Bronchial epithelial cell (primary cell): ENCODE measurements around the gene FOXB1. TPM values are rescaled to one million over a fixed set of nuclear protein-coding genes. Genes with fewer than 3 reads are reported as not detected.

Experiments
- DNase-seq: peaks from one replicate; pipeline ENCODE4 v3.0.0-alpha.2; 2010; ENCODE audit warnings: low read depth
- FAIRE-seq: peaks from 2 replicates; lab custom pipeline; 2011; peaks lifted over from hg19 to GRCh38; lab: Jason Lieb, UNC
- H3K27me3 ChIP-seq: 2 replicates; pipeline ENCODE4 v1.5.1; 2011; ENCODE audit warnings: low read length; ENCODE audit not compliant: control insufficient read depth, insufficient read depth
- H3K36me3 ChIP-seq: 2 replicates; pipeline ENCODE4 v1.5.1; 2011; ENCODE audit warnings: low read length; ENCODE audit not compliant: control insufficient read depth, insufficient read depth
- H3K4me3 ChIP-seq: 2 replicates; pipeline ENCODE4 v1.5.1; 2011; ENCODE audit warnings: mild to moderate bottlenecking, low read depth, low read length, control low read depth
- CTCF ChIP-seq: IDR thresholded peaks from 2 replicates; pipeline ENCODE4 v1.5.1; 2011; ENCODE audit warnings: mild to moderate bottlenecking, moderate library complexity, low read length, control low read depth, inconsistent platforms; ENCODE audit not compliant: insufficient read depth, severe bottlenecking
- total RNA-seq: library from RNA; depleted of rRNA; stranded (reverse); fragments of >200 nt; gene quantifications from 2 replicates; pipeline ENCODE4 v1.2.1, GENCODE V29; 2014

FOXB1 gene
- total RNA-seq, 1 donor from 2014 or later: not detected

DNA sequence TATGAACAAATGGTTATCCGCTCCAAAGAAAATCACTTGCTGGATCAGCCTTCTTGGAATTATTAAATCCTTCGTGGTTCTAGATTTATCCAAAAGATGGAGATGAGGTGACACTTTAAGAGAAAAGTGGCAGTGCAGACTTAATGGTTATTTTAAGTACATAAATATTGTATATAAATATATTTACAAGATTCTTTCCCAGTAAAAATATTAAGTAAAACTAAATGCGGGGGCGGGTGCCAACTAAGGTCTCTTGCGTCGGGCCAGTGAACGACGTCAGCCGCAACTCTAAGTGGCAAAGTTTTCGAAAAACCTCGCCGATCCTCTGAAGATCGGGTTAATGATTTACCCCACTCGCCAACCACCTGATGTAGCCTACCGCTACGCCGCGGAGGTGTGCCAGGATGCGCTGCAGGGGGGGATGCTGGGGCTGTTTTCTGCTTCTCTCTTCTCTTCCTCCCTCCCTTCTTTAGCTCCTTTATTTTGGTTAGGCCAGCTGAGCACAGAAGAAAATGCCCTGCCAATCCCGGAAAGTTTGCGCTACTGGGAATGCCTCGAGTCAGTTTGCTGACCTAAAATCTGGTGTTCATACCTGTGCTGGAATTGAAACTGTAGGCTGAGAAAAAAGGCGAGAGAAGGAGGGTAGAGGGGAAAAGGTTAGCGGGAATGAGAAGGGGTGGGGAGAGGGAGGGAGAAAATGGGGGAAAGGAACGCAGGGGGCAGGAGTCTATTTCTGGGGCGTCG is 7.6 kb upstream of the FOXB1 start:
- DNase-seq: no peak
- no peak for TF ChIP-seq CTCF
- Histone ChIP-seq H3K4me3 (no peak overlapping the region), H3K27me3 (peaks cover 83% of the 10 kb centered on the region), H3K36me3 (no peaks in the 10 kb centered on the region)
- FAIRE-seq: no peak

DNA sequence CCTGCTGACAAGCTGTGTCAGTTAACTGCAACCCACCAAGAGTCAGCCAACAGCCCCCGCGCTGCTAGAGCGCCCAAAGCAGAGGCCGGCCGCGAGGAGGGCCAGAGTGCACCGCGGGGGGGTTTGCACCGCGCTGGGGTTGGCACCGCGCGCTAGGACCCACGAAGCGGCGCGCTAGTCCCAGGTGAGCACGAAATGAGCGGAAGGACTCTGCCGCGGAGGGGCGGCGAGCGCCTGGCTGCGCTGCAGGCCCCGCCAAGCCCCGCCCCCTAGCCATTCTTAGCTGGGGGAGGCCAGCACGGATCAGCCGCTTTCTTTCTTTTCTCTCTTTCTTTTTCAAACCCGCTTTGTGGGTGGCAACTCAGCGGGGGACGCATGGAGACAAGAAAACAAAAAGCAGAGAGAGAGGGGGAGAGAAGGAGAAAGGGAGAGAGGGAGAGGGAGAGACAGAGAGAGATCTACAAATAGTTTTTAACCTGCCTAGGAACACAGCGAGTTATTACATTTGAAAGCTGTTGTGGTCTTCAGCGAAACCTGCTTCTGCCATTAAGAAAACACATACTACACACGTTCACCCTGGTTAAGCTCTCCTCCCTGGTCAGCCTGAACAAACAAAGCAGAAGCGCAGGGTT is 6.9 kb upstream of the FOXB1 start:
- FAIRE-seq (no peak), DNase-seq (no peak)
- H3K4me3 ChIP-seq: no peak overlapping the region
- peak; percentile 14 for TF ChIP-seq CTCF
- no peaks in the 10 kb centered on the region for H3K36me3 ChIP-seq
- peaks cover 86% of the 10 kb centered on the region for H3K27me3 ChIP-seq

DNA sequence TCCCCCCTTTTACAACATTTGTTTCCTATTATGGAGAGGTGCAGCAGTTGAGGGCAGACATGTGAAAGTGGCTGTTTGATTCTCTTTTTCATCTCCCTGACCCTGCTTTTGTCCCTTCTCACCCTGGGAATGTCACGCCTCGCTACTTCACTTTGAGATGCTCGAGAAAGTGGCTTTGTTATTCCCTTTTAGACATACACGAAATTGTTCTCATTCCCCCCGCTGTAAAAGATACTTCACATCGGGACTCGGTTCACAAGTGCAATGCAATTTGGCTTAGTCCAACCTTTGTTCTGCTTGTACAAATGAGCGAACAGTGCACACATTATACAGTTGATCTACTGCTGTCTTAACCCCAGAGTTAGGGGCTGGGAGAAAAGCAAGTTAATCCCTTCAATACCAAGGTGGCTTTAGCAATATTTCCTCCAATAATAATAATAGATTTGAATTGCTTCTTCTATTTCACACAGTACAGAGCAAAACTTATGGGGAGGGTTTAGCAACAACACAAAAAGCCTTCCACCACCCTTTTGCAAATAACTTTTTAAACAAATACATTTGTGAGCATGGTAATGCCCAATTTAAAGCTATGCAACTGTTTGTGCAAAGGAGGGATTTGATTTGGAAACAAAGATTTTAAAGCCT is 5.7 kb upstream of the FOXB1 start:
- H3K36me3 ChIP-seq: no peaks in the 10 kb centered on the region
- peaks cover 86% of the 10 kb centered on the region for H3K27me3 ChIP-seq
- DNase-seq: no peak
- no peak overlapping the region for H3K4me3 ChIP-seq
- FAIRE-seq: no peak
- TF ChIP-seq CTCF: no peak

GRCh38 chr15:59998950-59999611 is 5.0 kb upstream of the FOXB1 start:
- Histone ChIP-seq H3K4me3 (no peak overlapping the region), H3K36me3 (no peaks in the 10 kb centered on the region), H3K27me3 (peaks cover 88% of the 10 kb centered on the region)
- FAIRE-seq (no peak), DNase-seq (no peak)
- TF ChIP-seq CTCF: no peak

DNA sequence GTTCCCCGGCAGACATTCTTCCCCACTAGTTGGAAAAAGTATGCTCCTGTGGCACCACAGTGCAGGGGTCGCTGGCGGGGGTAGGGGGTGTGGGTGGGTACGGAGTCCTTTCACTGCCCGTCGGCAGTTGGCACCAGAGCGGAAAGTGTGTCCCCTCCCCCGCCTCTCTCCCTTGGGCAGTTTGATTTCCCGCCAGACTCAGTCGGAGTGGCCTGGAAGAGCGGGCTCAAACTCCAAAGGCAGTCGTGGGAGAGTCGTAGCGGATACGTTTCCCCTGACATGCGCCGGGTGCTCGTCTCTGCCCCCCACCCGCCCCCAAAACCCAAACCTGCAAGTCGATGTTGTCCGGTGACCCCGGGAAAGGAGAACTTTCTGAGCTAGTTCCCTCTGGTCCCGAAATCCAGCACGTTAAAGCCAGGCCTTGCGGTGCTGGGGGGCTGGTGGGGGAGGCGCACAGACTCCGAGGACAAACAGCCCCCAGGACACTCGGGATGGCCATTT is 4.4 kb upstream of the FOXB1 start:
- no peak for TF ChIP-seq CTCF
- DNase-seq: no peak
- no peak overlapping the region for H3K4me3 ChIP-seq
- no peaks in the 10 kb centered on the region for H3K36me3 ChIP-seq
- no peak for FAIRE-seq
- peaks cover 87% of the 10 kb centered on the region for H3K27me3 ChIP-seq
